Measurements from ENCODE around the gene CLEC2D.

DNA sequence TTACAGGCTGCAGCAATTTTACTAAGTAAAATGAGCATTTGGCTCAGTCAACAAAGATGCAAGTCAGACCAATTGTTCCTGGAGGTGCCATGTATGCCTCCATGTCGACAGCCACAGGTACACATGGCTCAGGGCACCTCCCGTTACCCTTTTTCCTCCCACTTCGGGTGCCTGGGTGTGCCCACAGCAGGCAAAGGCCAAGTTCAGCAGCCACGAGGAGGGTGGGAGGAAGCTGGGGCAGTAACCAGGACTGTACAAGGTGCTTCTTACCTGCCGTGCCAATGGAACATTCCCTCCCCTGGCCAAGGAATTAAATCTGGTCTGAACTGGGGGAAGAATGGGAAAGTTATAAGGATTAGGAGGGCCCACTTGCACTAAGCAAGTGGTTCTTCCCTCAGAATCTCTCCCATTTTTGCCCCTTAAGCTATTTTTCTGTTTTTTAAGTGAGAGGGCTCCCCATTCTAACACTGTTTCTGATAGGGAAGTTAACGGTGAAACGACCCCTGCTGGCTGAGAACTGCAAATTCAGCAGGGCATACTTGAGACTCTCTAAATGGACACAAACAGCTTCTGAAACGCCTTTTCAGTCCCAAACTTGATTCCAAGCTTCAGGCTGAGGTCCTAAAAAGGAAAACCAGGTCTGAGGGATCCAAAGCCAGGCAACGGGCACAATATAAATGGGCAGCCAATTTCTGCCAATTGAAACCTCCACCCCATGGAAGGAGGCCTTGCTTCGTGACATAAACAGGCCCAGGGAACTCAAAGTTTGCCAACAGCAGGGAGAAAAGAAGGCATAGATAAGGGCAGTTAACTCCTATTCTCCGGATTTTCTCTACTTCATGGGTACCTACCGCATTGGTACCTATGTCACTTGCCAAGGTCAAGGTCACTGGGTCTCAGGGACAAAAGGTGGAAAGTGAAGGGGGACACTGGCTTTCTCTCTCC, 38.6 kb downstream of the CLEC2D start:
- TF ChIP-seq, protein P1, sequence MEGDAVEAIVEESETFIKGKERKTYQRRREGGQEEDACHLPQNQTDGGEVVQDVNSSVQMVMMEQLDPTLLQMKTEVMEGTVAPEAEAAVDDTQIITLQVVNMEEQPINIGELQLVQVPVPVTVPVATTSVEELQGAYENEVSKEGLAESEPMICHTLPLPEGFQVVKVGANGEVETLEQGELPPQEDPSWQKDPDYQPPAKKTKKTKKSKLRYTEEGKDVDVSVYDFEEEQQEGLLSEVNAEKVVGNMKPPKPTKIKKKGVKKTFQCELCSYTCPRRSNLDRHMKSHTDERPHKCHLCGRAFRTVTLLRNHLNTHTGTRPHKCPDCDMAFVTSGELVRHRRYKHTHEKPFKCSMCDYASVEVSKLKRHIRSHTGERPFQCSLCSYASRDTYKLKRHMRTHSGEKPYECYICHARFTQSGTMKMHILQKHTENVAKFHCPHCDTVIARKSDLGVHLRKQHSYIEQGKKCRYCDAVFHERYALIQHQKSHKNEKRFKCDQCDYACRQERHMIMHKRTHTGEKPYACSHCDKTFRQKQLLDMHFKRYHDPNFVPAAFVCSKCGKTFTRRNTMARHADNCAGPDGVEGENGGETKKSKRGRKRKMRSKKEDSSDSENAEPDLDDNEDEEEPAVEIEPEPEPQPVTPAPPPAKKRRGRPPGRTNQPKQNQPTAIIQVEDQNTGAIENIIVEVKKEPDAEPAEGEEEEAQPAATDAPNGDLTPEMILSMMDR (IDR thresholded peaks at IDR 0.05), result peak; percentile 74 to 85 (median 80)
- no peak for TF ChIP-seq POLR2A (IDR thresholded peaks at IDR 0.05)
